Choroid plexus epithelial cell (primary cell): ENCODE data around the gene ME3.
A peak's percentile ranks its signal among the peaks of the same experiment; 100 is the strongest.

Experiments
- DNase-seq: peaks from one replicate; pipeline ENCODE4 v3.0.0-alpha.2; 2010; ENCODE audit warnings: low read depth
- H3K4me3 ChIP-seq: 2 replicates; pipeline ENCODE4 v1.5.1; 2011; ENCODE audit warnings: low read depth, mild to moderate bottlenecking, control low read depth, low read length, moderate library complexity
- CTCF ChIP-seq: conservative IDR thresholded peaks from 2 replicates; pipeline ENCODE4 v1.5.1; 2011; ENCODE audit warnings: low read depth, mild to moderate bottlenecking, control low read depth, inconsistent platforms, low read length, moderate library complexity

ME3 gene

GRCh38 chr11:86686531-86686930, 14.1 kb upstream of the ME3 start:
- H3K4me3 ChIP-seq, result no peak overlapping the region
- no peak for TF ChIP-seq CTCF

DNA sequence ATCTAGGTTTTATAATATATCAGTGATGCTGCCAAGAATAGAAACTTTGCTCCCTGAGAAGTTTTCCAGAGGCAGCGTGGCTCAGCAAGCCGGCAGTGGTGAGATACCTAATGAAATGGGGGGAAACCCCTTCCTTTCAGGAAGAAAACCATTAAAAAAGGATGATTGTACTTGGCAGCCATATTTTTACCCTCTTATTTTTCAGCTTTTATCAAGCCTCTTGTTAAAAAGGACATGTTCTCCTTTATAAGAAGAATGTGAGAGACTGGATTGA, 9.0 kb upstream of the ME3 start:
- TF ChIP-seq CTCF, result no peak
- no peak for DNase-seq

More at GRCh38 chr11:86686531-86686930, 14.1 kb upstream of the ME3 start:
- no peak for DNase-seq

DNA sequence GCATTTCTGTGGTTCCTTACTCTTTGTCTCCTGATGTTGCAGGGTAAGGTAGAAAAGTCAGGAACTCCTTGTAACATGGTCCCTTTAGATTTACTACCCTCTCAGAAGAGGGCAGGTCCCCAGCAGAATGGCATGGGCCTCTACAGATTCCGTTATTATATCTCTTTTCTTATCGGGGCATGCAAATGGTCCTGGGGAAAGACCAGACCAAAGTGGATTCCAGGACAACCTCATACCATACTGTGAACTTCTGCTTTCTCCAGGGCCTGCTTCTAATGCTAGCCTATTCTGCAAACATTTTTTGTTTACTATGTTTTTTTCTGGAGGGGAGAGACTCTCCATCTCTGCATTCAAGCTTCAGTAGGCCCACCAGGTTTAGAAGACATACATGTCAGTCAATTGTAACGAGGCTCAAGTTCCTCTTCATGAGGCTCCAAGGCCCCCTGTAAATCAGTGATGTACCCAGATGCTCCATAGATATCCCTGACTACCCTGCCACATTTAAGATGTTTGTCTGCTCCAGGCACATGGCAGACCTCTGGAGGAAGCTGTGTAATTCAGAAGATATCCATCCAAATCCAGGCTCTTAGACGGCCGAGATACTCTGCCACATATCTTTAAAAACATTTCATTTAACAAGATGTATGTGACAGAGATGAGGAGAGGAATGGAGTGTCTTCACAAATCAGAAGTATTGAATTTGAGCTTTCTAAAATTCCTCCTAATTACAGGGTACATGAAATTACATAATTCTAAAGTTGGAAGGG, 8.5 kb upstream of the ME3 start:
- no peak overlapping the region for H3K4me3 ChIP-seq
- DNase-seq, result no peak
- no peak for TF ChIP-seq CTCF

More for the DNA sequence above, 9.0 kb upstream of the ME3 start:
- no peak overlapping the region for H3K4me3 ChIP-seq

DNA sequence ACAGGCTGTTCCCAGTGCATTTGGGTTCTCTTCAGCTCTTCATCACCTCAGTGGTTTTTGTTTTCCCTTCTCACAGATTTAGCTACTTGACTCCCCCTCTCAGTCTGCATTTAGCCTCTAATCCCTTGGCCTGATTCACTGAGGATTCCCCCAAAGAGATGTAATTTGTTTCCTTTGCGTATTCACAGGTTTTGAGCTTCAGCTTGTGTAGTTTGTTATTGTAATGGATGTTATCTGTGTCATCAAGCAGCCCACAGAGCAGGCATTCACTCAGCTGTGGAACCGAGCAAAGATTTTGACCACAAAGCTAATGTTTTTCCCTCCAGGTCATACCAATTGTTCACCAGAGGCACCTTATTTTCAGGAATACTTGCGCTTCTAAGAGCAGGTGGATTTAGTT, 6.4 kb upstream of the ME3 start:
- H3K4me3 ChIP-seq, result no peak overlapping the region
- DNase-seq, result peak; percentile 66
- no peak for TF ChIP-seq CTCF

DNA sequence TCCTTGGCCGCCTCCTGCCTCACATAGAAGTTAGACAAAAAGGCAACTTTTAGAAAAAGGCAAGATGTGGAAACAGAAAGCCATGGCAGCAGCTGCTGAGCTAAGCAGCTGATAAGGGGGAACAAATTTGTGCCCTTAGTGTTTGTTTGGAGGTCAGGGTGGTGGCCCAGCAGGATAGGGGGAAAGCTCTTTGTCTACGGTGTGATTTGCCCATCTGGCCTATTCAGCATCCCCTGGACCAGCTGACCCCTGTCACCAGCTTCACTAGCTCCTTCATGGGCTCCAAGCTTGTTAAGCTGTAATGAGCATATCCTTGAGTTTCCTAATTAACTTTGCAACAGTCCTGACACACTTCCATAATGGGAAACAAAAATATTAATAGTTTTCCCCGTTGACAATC, 5.9 kb upstream of the ME3 start:
- H3K4me3 ChIP-seq, result no peak overlapping the region
- DNase-seq, result no peak
- no peak for TF ChIP-seq CTCF

GRCh38 chr11:86676533-86677154, 4.2 kb upstream of the ME3 start:
- DNase-seq, result no peak
- peak; percentile 52 for TF ChIP-seq CTCF
- no peak overlapping the region for H3K4me3 ChIP-seq

DNA sequence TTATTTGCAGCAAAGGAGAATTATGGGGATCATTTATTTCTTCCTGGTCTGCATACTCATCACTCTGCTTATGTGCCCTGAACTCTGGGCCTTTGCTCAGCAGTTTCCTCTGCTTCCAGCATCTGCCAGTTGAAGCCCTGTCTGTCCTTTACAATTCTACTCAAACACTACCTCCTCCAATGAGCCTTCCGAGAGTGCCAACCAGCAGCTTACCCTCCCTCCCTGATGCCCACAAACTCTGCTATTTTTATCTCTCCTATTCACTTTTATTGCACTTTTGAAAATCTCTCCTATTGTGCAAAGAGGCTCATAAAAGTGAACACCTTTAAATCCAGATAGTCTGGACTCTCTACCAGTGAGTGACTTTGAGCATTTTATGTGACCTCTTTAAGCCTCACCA, 3.6 kb upstream of the ME3 start:
- no peak for DNase-seq
- no peak for TF ChIP-seq CTCF
- no peak overlapping the region for H3K4me3 ChIP-seq
